ENCODE results near the gene TJP3.

- TF ChIP-seq EZH2 (IDR thresholded peaks at IDR 0.05) (no peak), POLR2AphosphoS5 (IDR thresholded peaks at IDR 0.05; ENCODE audit: borderline replicate concordance, low read depth, low read length) (no peak)
These were observed 29.5 kb downstream of the TJP3 start for GRCh38 chr19:3737487-3738205.

All from SK-N-MC (cell line).